DND-41 (cell line): ENCODE measurements around the gene ARFIP2.

Experiments used
- ATAC-seq: fragments of 200-7000 bp; cut with Tn5 transposase; 3 replicates; pipeline ENCODE4 v1.9.1; 2021; ENCODE audit warnings: low read depth; ENCODE audit not compliant: insufficient read depth
- DNase-seq: peaks from one replicate; pipeline ENCODE4 v3.0.0-alpha.2; 2020
- H2AFZ ChIP-seq: 2 replicates; pipeline ENCODE4 v1.6.0; 2012; ENCODE audit warnings: low read depth, low read length
- H3K27ac ChIP-seq: 2 replicates; pipeline ENCODE4 v1.5.1; 2012; ENCODE audit warnings: low read length, inconsistent platforms
- H3K27me3 ChIP-seq: fragments of 200-600 bp; sonication (generic); 2 replicates; pipeline ENCODE4 v1.6.0; 2012; ENCODE audit warnings: low read length, mild to moderate bottlenecking, inconsistent platforms; ENCODE audit not compliant: insufficient read depth, poor library complexity
- H3K36me3 ChIP-seq: 2 replicates; pipeline ENCODE4 v1.5.1; 2012; ENCODE audit warnings: low read length, inconsistent platforms; ENCODE audit not compliant: insufficient read depth
- H3K4me1 ChIP-seq: 2 replicates; pipeline ENCODE4 v1.5.1; 2012; ENCODE audit warnings: mild to moderate bottlenecking, low read length; ENCODE audit not compliant: insufficient read depth
- H3K4me2 ChIP-seq: 2 replicates; pipeline ENCODE4 v1.6.0; 2012; ENCODE audit warnings: mild to moderate bottlenecking, moderate library complexity, low read length, inconsistent platforms; ENCODE audit not compliant: insufficient read depth
- H3K4me3 ChIP-seq, 2 experiments: fragments of 200-600 bp in 1 of 2; shearing (Covaris generic) in 1 of 2; 2 replicates each; pipeline ENCODE4 v1.5.1; 2012 to 2016; ENCODE audit warnings: inconsistent platforms in 2 of 2, low read length in 2 of 2, mild to moderate bottlenecking in 2 of 2, low read depth in 1 of 2, moderate library complexity in 1 of 2
- H3K79me2 ChIP-seq: 2 replicates; pipeline ENCODE4 v1.6.0; 2012; ENCODE audit warnings: low read length, inconsistent platforms; ENCODE audit not compliant: insufficient read depth
- H3K9ac ChIP-seq: 2 replicates; pipeline ENCODE4 v1.6.0; 2012; ENCODE audit warnings: low read depth, mild to moderate bottlenecking, inconsistent platforms, low read length, moderate library complexity
- H3K9me3 ChIP-seq: 2 replicates; pipeline ENCODE4 v1.5.1; 2012; ENCODE audit warnings: low read length, moderate library complexity, mild to moderate bottlenecking, inconsistent platforms; ENCODE audit not compliant: insufficient read depth, severe bottlenecking
- H4K20me1 ChIP-seq: 2 replicates; pipeline ENCODE4 v1.6.0; 2012; ENCODE audit warnings: low read length; ENCODE audit not compliant: insufficient read depth
- EZH2 ChIP-seq: IDR thresholded peaks from 3 replicates; pipeline ENCODE4 v1.6.1; 2012; ENCODE audit warnings: borderline replicate concordance, low read depth, mild to moderate bottlenecking, moderate library complexity, low read length, inconsistent platforms; ENCODE audit not compliant: severe bottlenecking
- TF ChIP-seq, protein P1 (sequence below): IDR thresholded peaks from 2 replicates; pipeline ENCODE4 v1.5.1; 2012; ENCODE audit warnings: borderline replicate concordance, low read length, moderate library complexity, mild to moderate bottlenecking; ENCODE audit not compliant: poor library complexity, severe bottlenecking; ENCODE audit errors: extremely low read depth

Gene ARFIP2

DNA sequence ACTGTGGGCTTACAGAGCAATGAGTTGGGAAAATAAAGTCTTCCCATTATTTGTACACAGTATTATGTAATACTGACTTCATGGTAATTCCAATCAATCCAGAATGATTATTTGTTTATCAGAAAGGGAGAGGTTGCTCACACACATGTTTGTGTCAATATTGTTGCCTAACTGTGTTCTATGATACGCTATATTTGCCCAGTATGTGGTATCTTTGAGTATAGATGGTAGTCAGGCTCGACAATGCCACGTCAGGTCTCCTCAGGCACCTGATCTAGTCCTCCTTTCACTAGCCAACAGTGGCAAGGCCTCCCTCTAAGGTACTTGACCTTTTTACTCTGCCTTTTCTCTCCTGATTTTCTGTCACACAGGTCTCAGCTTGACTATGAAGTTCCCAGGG, 21.3 kb upstream of the ARFIP2 start:
- H3K36me3 ChIP-seq, result peaks cover 22% of the 10 kb centered on the region
- H3K4me3 ChIP-seq, result no peak overlapping the region
- no peaks in the 10 kb centered on the region for H3K79me2 ChIP-seq
- no peak for TF ChIP-seq EZH2
- TF ChIP-seq, protein P1, sequence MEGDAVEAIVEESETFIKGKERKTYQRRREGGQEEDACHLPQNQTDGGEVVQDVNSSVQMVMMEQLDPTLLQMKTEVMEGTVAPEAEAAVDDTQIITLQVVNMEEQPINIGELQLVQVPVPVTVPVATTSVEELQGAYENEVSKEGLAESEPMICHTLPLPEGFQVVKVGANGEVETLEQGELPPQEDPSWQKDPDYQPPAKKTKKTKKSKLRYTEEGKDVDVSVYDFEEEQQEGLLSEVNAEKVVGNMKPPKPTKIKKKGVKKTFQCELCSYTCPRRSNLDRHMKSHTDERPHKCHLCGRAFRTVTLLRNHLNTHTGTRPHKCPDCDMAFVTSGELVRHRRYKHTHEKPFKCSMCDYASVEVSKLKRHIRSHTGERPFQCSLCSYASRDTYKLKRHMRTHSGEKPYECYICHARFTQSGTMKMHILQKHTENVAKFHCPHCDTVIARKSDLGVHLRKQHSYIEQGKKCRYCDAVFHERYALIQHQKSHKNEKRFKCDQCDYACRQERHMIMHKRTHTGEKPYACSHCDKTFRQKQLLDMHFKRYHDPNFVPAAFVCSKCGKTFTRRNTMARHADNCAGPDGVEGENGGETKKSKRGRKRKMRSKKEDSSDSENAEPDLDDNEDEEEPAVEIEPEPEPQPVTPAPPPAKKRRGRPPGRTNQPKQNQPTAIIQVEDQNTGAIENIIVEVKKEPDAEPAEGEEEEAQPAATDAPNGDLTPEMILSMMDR, result no peak
- H3K27me3 ChIP-seq, result no peaks in the 10 kb centered on the region
- no peak overlapping the region for H2AFZ ChIP-seq
- ATAC-seq, result no peak
- DNase-seq, result no peak
- H3K4me1 ChIP-seq, result no peaks in the 10 kb centered on the region
- H3K9ac ChIP-seq, result no peak overlapping the region
- no peak overlapping the region for H3K27ac ChIP-seq
- H3K9me3 ChIP-seq, result no peaks in the 10 kb centered on the region
- H3K4me2 ChIP-seq, result no peak overlapping the region
- peaks cover 1% of the 10 kb centered on the region; the same call in 1 of the 2 replicates for H4K20me1 ChIP-seq

DNA sequence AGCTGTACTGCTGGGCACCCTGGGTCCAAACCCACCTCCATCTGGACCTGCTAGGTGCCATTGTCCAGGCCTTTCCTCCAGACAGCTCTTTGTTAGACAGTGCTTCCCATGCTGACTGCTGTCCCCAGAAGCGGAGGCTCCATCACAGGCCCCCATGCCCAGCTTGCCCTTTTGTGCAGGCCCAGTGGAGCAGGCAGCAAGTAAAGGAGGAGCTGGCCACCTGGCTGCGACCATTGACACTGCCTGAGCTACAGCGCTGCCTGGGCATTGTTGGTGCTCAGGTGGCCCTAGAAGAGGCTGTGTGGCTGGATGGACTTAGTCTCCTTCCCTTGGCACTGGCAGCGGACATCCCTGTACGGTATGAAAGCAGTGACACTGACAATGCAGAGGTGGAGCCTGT, 17.4 kb upstream of the ARFIP2 start:
- H3K79me2 ChIP-seq, result no peaks in the 10 kb centered on the region
- no peaks in the 10 kb centered on the region for H3K27me3 ChIP-seq
- H3K9me3 ChIP-seq, result no peaks in the 10 kb centered on the region
- DNase-seq, result no peak
- ATAC-seq, result no peak
- H3K36me3 ChIP-seq, result peaks cover 33% of the 10 kb centered on the region
- no peak overlapping the region for H3K9ac ChIP-seq
- H2AFZ ChIP-seq, result no peak overlapping the region
- TF ChIP-seq EZH2, result no peak
- TF ChIP-seq, protein P1, result no peak
- no peaks in the 10 kb centered on the region for H3K4me1 ChIP-seq
- H3K4me2 ChIP-seq, result no peak overlapping the region
- H3K4me3 ChIP-seq, result no peak overlapping the region
- no peak overlapping the region for H3K27ac ChIP-seq
- peaks cover 6% of the 10 kb centered on the region; the same call in 1 of the 2 replicates for H4K20me1 ChIP-seq

DNA sequence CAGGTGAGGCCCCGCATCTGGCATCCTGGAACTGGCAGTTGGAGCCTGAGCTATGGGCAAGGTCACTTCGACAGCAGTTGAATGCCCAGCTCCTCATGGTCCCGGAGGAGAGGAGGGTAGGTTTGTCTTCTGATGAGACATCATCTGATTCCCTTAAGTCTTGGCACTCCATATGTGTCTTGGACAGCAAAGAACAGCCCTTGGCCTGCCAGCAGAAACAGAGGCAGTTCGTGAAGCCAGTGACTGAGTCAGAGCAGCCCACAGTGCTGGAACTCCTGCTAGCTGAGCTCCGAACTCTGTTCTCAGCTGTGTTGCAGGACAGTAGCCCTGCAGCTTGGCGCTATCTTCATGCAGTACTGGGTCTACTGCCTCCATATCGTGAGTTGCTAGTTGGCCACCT, 17.0 kb upstream of the ARFIP2 start:
- DNase-seq (no peak), ATAC-seq (no peak)
- Histone ChIP-seq H4K20me1 (peaks cover 6% of the 10 kb centered on the region; the same call in 1 of the 2 replicates), H3K4me2 (no peak overlapping the region), H3K4me3 (no peak overlapping the region), H3K27me3 (no peaks in the 10 kb centered on the region), H3K79me2 (no peaks in the 10 kb centered on the region), H3K9ac (no peak overlapping the region), H3K4me1 (no peaks in the 10 kb centered on the region), H3K27ac (no peak overlapping the region), H3K36me3 (peaks cover 33% of the 10 kb centered on the region), H3K9me3 (no peaks in the 10 kb centered on the region), H2AFZ (no peak overlapping the region)
- TF ChIP-seq, protein P1, result no peak
- TF ChIP-seq EZH2, result no peak
